Fibroblast of mammary gland (primary cell): ENCODE measurements around the gene PHLDA1.

Experiments
- DNase-seq: peaks from one replicate; pipeline ENCODE4 v3.0.0-alpha.2; 2010; ENCODE audit warnings: low read depth
- H3K4me3 ChIP-seq: 2 replicates; pipeline ENCODE4 v1.5.1; 2011; ENCODE audit warnings: low read depth, mild to moderate bottlenecking, low read length, moderate library complexity; ENCODE audit not compliant: control insufficient read depth
- CTCF ChIP-seq: conservative IDR thresholded peaks from 2 replicates; pipeline ENCODE4 v1.5.1; 2011; ENCODE audit warnings: low read depth, low read length, inconsistent platforms; ENCODE audit not compliant: control insufficient read depth, insufficient read depth

PHLDA1 gene

DNA sequence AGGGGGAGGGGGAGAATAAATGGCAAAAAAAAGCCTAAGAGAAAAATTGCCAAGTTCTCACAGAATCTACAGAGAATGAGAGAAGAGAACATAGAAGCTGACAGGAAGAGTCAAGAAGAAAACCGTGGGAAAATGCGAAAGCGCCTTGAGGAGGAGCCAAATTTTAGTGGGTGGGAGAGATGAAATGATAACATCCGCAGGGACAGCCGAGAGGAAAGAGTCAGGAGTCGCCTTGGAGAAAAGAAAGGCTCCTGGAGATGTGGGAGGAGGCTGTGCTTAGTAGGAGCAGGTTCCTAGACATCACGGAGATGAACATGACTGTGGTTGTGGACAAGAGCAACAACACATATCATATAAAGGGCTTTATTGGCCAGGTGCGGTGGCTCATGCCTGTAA, 49.4 kb downstream of the PHLDA1 start:
- H3K4me3 ChIP-seq = no peak overlapping the region
- DNase-seq = peak; percentile 74
- TF ChIP-seq CTCF = no peak

DNA sequence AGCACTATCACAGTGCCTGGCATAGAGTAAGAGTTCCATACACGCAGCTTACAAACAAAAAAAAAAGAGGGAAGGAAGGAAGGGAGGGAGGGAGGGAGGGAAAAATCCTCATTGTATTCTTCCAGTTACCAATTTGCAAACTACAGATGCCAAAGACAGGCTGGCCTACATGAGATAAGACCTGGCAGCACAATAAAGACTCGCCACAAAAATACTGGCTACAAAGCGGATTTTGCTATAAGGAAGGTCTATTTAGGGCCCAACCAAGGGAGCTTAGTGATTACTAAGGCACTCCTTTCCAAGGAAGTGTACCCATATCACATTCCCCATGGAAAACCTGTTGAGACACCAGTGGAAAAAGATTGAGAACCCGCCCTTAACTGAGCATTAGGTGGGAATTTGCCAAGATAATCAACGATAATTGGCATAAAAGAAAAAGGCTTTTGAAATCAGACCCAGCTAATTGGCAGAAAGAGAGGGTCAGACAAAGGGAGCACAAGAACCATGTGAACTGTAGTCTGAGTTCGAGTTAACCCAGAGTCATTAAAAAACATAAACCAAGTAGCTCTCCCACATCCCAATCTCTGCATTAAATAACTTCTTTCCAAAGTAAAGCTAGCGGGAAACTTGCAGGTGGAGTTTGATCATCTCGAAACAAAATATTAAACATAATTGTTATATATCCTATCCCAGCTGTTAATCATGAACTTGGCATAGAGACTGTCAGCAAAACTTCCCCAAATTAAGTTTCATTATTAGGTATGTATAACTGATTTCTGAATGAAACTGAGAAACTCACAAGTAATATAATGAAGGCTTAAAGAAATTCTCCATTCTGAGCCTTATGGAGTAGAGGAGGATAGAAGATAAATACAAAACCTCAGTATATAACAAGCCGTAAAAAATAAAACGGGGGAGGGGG, 50.1 kb downstream of the PHLDA1 start:
- H3K4me3 ChIP-seq = no peak overlapping the region
- no peak for DNase-seq
- no peak for TF ChIP-seq CTCF

DNA sequence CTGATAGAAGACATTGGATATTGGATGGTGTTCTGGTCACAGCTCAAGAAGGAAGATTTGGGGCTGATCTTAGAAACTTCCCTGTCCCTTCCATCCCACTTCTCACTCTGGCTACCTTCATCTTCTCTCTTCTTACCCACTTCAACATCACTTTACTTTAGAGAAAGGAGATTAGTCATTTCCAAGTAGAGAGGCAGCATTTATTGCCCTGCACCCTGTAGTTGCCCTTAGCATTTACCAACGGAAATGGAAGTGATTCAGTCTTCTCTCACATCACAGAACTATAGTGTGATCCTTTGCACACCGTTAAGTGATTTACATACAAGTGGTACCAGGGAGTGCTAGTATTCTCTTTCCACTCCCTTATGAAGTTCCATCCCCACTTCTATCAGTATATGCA, 52.4 kb downstream of the PHLDA1 start:
- no peak overlapping the region for H3K4me3 ChIP-seq
- peak; percentile 60 for DNase-seq
- TF ChIP-seq CTCF = no peak

GRCh38 chr12:75978677-75979076, 52.9 kb downstream of the PHLDA1 start:
- DNase-seq = no peak
- no peak overlapping the region for H3K4me3 ChIP-seq
- no peak for TF ChIP-seq CTCF

DNA sequence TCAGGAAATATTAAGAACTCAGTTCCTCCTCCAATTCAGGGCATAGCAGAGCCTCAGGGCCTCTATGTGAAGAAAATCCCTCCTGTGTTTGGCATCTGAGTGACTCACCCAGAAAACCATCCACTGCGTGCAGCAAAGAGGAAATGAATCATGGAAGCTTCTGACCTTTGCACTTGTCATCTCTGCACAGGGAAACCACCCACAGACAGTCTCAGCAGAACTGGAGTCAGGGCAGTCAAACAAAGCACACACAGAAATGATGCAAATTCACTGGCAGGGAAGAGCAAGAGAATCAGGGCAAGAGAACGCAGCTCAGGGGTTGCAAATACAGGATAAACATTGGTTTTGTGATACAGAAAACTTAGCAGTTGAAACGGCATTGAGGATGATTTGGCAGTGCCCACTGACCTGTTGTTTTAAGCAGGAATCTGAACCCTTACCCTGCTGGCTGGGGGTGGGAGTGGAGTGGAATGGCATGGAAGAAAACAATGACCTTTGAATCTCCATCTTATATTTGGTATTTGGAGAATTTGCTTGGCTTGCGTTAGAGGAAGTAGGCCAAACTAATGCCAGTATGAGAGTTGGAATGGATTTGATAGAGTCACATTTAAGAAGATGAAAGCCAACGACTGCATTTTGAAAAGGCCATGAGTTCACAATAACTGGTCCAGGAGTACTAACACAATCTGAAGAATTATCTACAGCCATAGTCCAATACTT, 53.5 kb downstream of the PHLDA1 start:
- no peak for TF ChIP-seq CTCF
- no peak overlapping the region for H3K4me3 ChIP-seq
- peak; percentile 100 for DNase-seq

DNA sequence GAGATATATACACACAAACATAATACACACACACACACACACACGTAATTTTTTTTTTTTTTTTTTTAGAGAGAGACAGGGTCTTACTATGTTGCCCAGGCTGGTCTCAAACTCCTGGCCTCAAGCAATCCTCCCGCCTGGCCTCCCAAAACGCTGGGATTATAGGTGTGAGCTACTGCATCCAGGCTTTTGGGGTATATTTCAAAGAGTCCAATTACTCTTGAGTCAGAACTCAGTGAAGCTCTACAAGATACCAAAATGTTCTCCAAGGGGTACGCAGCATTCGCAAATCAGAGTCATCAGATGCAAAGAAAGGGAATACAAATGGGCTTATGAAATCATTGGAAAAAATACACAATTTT, 54.0 kb downstream of the PHLDA1 start:
- H3K4me3 ChIP-seq = no peak overlapping the region

More for the DNA sequence above, 54.0 kb downstream of the PHLDA1 start:
- DNase-seq = no peak
- TF ChIP-seq CTCF = no peak
